ENCODE measurements around the gene PRKRIP1. TPM values are rescaled to one million over a fixed set of nuclear protein-coding genes. Genes with fewer than 3 reads are reported as not detected.
"Not testable (repeated sequence)": the region's sequence is repeated elsewhere in the genome, so short reads cannot be mapped to it uniquely, and the experiment has no call there.

Gene PRKRIP1
- polyA plus RNA-seq, 1 donor (not counting 4 experiments of a cell fraction or from before 2014, with no cell fraction given): 12.5 TPM

- Histone ChIP-seq H4K20me1 (ENCODE audit: control insufficient read depth, extremely low read depth, insufficient read depth, low read length) (no peaks in the 10 kb centered on the region), H2AFZ (ENCODE audit: control insufficient read depth, low read length) (no peak overlapping the region), H3K9me3 (ENCODE audit: control insufficient read depth, low read depth, low read length) (no peaks in the 10 kb centered on the region), H3K9me1 (ENCODE audit: control insufficient read depth, extremely low read depth, insufficient read depth, low read length) (no peaks in the 10 kb centered on the region), H3K4me2 (ENCODE audit: control insufficient read depth, extremely low read depth, insufficient read depth, low read depth, low read length) (no peak overlapping the region), H3K27me3 (ENCODE audit: control insufficient read depth, extremely low read depth, insufficient read depth, low read length) (no peaks in the 10 kb centered on the region), H3K79me2 (ENCODE audit: control insufficient read depth, insufficient read depth, low read length) (no peaks in the 10 kb centered on the region), H3K36me3 (ENCODE audit: control insufficient read depth in 2 of 2, extremely low read depth in 1 of 2, insufficient read depth in 2 of 2, low read length in 2 of 2) (peaks cover 31 to 36% of the 10 kb centered on the region in 2 experiments), H3K27ac (ENCODE audit: control insufficient read depth, insufficient read depth, low read length) (no peak overlapping the region), H3K4me3 (ENCODE audit: control insufficient read depth in 2 of 3, extremely low read depth in 1 of 3, insufficient read depth in 2 of 3, low read depth in 1 of 3, low read length in 3 of 3) (no peak overlapping the region), H3K9ac (ENCODE audit: control insufficient read depth, extremely low read depth, insufficient read depth, low read length) (no peak overlapping the region), H3K4me1 (ENCODE audit: control insufficient read depth, extremely low read depth, insufficient read depth, low read length) (no peaks in the 10 kb centered on the region)
- dilution Hi-C loops (cut with MboI; ENCODE audit: extremely low pct_ligation_motif_present, low sequenced_read_pairs): no loop called here
- DNase-seq (ENCODE audit: low read depth, low spot score): peak; percentile 28
- no peak for FAIRE-seq
- TF ChIP-seq EZH2 (IDR thresholded peaks at IDR 0.05; ENCODE audit: low read length) (no peak), CTCF (optimal IDR thresholded peaks at IDR 0.05 in 1 of 3, IDR thresholded peaks at IDR 0.05 in 1 of 3, conservative IDR thresholded peaks at IDR 0.05 in 1 of 3; ENCODE audit: extremely low read depth in 1 of 3, insufficient read depth in 2 of 3, low read length in 3 of 3) (peak; percentile 76 to 81 (median 78))
Observed at GRCh38 chr7:102404005-102404861, 8.1 kb downstream of the PRKRIP1 start.

GRCh38 chr7:102404862-102405188 lies 8.7 kb downstream of the PRKRIP1 start:
- dilution Hi-C loops (cut with MboI; ENCODE audit: extremely low pct_ligation_motif_present, low sequenced_read_pairs); DNase-seq (ENCODE audit: low read depth, low spot score): not testable (repeated sequence)

More at GRCh38 chr7:102404862-102405188, 8.7 kb downstream of the PRKRIP1 start:
- not testable (repeated sequence) for H3K79me2 ChIP-seq (ENCODE audit: control insufficient read depth, insufficient read depth, low read length); H3K9me3 ChIP-seq (ENCODE audit: control insufficient read depth, low read depth, low read length); H3K27me3 ChIP-seq (ENCODE audit: control insufficient read depth, extremely low read depth, insufficient read depth, low read length); H3K9ac ChIP-seq (ENCODE audit: control insufficient read depth, extremely low read depth, insufficient read depth, low read length); H4K20me1 ChIP-seq (ENCODE audit: control insufficient read depth, extremely low read depth, insufficient read depth, low read length); H3K4me2 ChIP-seq (ENCODE audit: control insufficient read depth, extremely low read depth, insufficient read depth, low read depth, low read length); H2AFZ ChIP-seq (ENCODE audit: control insufficient read depth, low read length); H3K9me1 ChIP-seq (ENCODE audit: control insufficient read depth, extremely low read depth, insufficient read depth, low read length); H3K4me3 ChIP-seq (ENCODE audit: control insufficient read depth in 2 of 3, extremely low read depth in 1 of 3, insufficient read depth in 2 of 3, low read depth in 1 of 3, low read length in 3 of 3); FAIRE-seq; H3K4me1 ChIP-seq (ENCODE audit: control insufficient read depth, extremely low read depth, insufficient read depth, low read length); H3K27ac ChIP-seq (ENCODE audit: control insufficient read depth, insufficient read depth, low read length)
- peaks cover 28 to 36% of the 10 kb centered on the region in 2 experiments for H3K36me3 ChIP-seq (ENCODE audit: control insufficient read depth in 2 of 2, extremely low read depth in 1 of 2, insufficient read depth in 2 of 2, low read length in 2 of 2)
